Ectodermal cell (in vitro differentiated cells): ENCODE data around the gene CHRM1.
"Not testable (repeated sequence)": the region's sequence is repeated elsewhere in the genome, so short reads cannot be mapped to it uniquely, and the experiment has no call there.

Source experiments
- H3K27ac ChIP-seq: 2 replicates; pipeline ENCODE4 v1.7.0; 2013; ENCODE audit warnings: mild to moderate bottlenecking, low read depth, low read length; ENCODE audit not compliant: insufficient read depth, poor library complexity, severe bottlenecking
- H3K27me3 ChIP-seq: 2 replicates; pipeline ENCODE4 v1.7.0; 2013; ENCODE audit warnings: mild to moderate bottlenecking, low read length; ENCODE audit not compliant: insufficient read depth, control insufficient read depth, poor library complexity, severe bottlenecking
- H3K36me3 ChIP-seq: one replicate; pipeline ENCODE4 v1.7.0; 2013; ENCODE audit warnings: low read length; ENCODE audit not compliant: control insufficient read depth, insufficient read depth
- H3K4me1 ChIP-seq: one replicate; pipeline ENCODE4 v1.7.0; 2013; ENCODE audit warnings: low read length; ENCODE audit not compliant: control insufficient read depth, insufficient read depth
- H3K4me3 ChIP-seq: 2 replicates; pipeline ENCODE4 v1.7.0; 2013; ENCODE audit warnings: low read depth, low read length, control low read depth; ENCODE audit not compliant: insufficient read depth
- H3K9me3 ChIP-seq: 2 replicates; pipeline ENCODE4 v1.7.0; 2013; ENCODE audit warnings: mild to moderate bottlenecking, low read length, moderate library complexity; ENCODE audit not compliant: control insufficient read depth
- WGBS, 2 experiments: methylation state at CpG; one replicate each; pipeline ENCODE4 v1.1.7; 2013; ENCODE audit warnings: missing lambda C conversion rate in 2 of 2; 5-methylcytosine and 5-hydroxymethylcytosine counted together

Gene CHRM1

DNA sequence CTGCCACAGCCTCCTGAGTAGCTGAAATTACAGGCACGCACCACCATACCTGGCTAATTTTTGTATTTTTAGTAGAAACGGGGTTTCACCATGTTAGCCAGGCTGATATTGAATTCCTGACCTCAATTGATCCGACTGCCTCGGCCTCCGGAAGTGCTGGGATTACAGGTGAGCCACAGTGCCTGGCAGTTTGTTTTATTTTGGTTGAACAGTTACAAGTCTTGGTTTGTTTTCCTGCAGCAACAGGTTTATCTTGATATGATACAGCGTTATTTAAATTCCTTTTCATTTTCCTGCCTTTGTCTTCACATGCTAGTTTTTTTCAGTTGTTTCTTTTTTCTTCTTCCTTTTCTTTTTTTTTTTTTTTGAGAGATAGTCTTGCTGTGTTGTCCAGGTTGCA lies 44.5 kb downstream of the CHRM1 start:
- no peak overlapping the region for H3K27ac ChIP-seq
- peaks cover 12% of the 10 kb centered on the region for H3K36me3 ChIP-seq
- peaks cover 13% of the 10 kb centered on the region for H3K4me1 ChIP-seq
- H3K27me3 ChIP-seq, result no peaks in the 10 kb centered on the region
- no peak overlapping the region for H3K4me3 ChIP-seq
- WGBS, 2 experiments, result 93 to 98% methylated on average over 6 of the region's 6 CpGs
- H3K9me3 ChIP-seq, result no peaks in the 10 kb centered on the region

DNA sequence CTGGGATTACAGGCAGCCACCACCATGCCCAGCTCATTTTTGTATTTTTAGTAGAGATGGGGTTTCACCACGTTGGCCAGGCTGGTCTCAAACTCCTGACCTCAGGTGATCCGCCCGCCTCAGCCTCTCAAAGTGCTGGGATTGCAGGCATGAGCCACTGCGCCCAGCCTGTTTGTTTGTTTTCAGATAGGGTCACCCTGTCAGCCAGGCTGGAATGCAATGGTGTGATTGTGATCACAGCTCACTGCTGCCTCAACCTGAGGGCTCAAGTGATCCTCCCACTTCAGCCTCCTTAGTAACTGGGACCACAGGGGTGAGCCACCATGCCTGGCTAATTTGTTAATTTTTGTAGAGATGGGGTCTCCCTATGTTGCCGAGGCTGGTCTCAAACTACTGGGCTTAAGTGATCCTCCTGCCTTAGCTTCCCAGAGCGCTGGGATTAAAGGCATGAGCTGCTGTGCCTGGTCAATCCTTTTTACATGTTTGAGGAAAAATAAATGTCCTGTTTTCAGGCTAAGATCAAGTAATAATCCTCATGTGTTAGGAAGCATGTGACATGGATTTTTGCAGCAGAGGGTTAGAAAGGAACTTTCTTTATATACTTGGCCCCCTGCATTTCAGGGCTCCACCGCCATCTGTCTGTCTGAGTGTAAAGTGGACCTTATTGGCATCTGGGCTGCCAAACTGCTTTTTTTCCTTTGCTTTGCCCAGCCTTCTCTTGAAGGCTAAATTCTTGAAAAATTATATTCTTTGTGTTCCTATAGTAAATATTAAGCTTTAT lies 45.3 kb downstream of the CHRM1 start:
- H3K4me1 ChIP-seq, result peaks cover 13% of the 10 kb centered on the region
- H3K9me3 ChIP-seq, result no peaks in the 10 kb centered on the region
- H3K36me3 ChIP-seq, result peaks cover 12% of the 10 kb centered on the region
- WGBS, 2 experiments, result 87 to 93% methylated on average over 7 of the region's 7 CpGs
- H3K4me3 ChIP-seq, result no peak overlapping the region
- no peaks in the 10 kb centered on the region for H3K27me3 ChIP-seq
- H3K27ac ChIP-seq, result no peak overlapping the region

DNA sequence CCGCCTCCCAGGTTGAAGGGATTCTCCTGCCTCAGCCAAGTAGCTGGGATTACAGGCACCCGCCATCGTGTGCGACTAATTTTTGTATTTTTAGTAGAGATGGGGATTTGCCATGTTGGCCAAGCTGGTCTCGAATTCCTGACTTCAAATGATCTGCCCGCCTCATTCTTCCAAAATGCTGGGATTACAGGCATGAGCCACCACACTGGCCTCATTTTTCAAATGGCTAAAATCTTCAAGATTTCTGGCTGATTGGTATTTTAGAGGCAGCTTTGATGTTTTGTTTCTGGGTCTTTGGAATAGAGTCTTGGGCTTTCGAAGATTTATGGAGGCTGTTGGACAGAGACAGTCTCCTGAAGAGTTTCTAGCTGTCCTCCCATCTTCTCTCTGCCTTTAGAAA lies 46.3 kb downstream of the CHRM1 start:
- H3K27ac ChIP-seq, result no peak overlapping the region
- 91 to 93% methylated on average over 7 of the region's 7 CpGs for WGBS, 2 experiments
- H3K4me1 ChIP-seq, result peaks cover 8% of the 10 kb centered on the region
- no peak overlapping the region for H3K4me3 ChIP-seq
- no peaks in the 10 kb centered on the region for H3K9me3 ChIP-seq
- no peaks in the 10 kb centered on the region for H3K27me3 ChIP-seq
- peaks cover 12% of the 10 kb centered on the region for H3K36me3 ChIP-seq

DNA sequence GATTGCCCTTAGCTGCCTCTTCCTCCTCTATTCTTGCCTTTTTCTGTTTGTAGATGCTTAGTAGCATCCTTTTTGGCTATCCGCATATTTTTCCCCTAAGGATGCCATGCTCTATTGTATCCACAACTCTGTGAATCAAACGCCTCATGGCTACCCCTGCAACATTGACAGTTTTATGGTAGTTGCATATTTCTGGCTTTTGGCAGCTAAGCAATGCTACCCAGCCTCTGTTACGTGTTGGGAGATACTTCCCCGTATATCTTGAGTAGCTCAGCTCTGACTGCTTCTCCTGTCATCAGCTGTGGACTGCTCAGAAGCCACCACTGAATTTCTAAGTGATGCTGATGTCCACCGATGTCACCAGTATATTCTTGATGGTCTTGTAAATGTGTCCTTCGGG lies 55.5 kb downstream of the CHRM1 start:
- WGBS, 2 experiments, result 96 to 99% methylated on average over 6 of the region's 6 CpGs
- Histone ChIP-seq H3K27ac (no peak overlapping the region), H3K27me3 (no peaks in the 10 kb centered on the region), H3K4me1 (peaks cover 7% of the 10 kb centered on the region), H3K9me3 (no peaks in the 10 kb centered on the region), H3K36me3 (peaks cover 5% of the 10 kb centered on the region), H3K4me3 (no peak overlapping the region)

DNA sequence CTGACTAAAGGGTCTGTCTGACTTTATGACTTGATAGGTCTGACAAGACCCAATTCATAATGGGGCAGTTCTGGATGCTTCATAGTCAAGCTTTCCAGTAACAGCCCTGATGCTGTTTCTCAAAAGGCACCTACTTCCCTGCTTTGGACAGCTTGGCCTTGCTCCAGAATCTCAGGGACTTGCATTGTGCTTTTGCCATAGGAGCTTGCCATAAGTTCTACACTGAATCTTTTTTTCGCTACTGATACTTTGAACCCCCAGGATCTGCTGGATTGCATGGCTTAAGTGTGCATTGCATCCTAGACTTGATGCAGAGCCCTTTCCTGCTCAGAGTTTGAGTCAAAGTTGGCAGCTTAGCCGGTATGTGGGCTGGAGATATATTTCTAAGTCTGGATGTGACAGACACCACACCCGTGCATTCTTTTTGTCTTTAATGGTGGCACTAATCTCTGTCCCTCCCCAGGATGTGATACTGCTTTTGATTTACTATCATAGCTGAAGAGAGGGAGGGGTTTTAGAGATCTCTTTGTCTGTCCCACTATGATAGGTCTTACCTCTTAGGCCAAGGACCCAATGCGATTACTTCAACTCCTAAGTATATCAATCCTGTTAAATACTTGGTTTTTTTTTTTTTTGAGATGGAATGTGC lies 57.4 kb downstream of the CHRM1 start:
- no peak overlapping the region for H3K4me3 ChIP-seq
- no peak overlapping the region for H3K27ac ChIP-seq
- peaks cover 5% of the 10 kb centered on the region for H3K36me3 ChIP-seq
- H3K4me1 ChIP-seq, result peaks cover 7% of the 10 kb centered on the region
- H3K9me3 ChIP-seq, result no peaks in the 10 kb centered on the region
- 95% methylated on average over 3 to 4 of the region's 4 CpGs for WGBS, 2 experiments
- H3K27me3 ChIP-seq, result no peaks in the 10 kb centered on the region

DNA sequence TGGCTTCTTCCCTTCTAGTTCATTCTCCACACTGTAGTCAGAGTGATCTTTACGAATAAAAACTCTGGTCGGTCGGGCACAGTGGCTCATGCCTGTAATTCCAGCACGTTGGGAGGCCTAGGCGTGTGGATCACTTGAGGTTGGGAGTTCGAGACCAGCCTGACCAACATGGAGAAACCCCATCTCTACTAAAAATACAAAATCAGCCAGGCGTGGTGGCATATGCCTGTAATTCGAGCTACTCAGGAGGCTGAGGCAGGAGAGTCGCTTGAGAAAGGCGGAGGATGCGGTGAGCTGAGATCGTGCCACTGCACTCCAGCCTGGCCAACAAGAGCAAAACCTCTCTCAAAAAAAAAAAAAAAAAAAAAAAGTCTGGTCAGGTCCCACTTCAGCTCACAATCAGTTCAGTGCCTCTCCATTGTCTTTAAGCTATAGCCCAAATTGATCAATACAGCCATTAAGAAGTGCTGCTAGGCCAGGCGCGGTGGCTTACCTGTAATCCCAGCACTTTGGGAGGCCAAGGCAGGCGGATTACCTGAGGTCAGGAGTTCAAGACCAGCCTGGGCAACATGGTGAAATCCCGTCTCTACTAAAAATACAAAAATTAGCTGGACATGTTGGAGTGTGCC lies 59.5 kb downstream of the CHRM1 start:
- H3K27ac ChIP-seq, H3K9me3 ChIP-seq, H3K36me3 ChIP-seq, H3K27me3 ChIP-seq, H3K4me3 ChIP-seq: not testable (repeated sequence)
- WGBS, 2 experiments, result 84% methylated on average over 16 of the region's 16 CpGs
- peaks cover 15% of the 10 kb centered on the region for H3K4me1 ChIP-seq

DNA sequence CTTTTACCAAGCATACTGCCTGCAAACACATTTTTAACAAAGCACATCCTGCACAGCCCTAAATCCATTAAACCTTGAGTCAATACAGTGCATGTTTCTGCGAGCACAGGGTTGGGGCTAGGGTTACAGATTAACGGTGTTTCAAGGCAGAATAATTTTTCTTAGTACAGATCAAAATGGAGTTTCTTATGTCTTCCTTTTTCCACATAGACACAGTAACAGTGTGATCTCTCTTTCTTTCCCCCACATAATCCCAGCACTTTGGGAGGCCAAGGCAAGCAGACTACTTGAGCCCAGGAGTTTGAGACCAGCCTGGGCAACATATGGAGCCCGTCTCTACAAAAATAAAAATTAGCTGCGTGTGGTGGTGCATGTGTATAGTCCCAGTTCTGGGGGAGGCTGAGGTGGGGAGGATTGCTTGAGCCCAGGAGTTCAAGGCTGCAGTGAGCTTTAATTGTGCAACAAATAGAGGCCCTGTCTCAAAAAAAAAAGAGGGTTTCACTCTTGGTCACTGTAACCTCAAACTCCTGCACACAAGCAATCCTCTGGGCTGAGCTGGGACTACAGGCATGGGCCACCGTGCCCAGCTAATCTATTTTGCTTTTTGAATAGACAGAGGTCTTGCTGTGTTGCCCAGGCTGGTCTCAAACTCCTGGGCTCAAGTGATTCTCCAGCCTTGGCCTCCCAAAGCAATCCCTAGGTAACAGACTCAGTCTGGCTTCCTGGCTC lies 60.2 kb downstream of the CHRM1 start:
- H3K27me3 ChIP-seq, result no peaks in the 10 kb centered on the region
- H3K36me3 ChIP-seq, result no peaks in the 10 kb centered on the region
- WGBS, 2 experiments, result 89 to 94% methylated on average over 5 of the region's 5 CpGs
- H3K4me1 ChIP-seq, result peaks cover 15% of the 10 kb centered on the region
- no peak overlapping the region for H3K4me3 ChIP-seq
- no peaks in the 10 kb centered on the region for H3K9me3 ChIP-seq
- no peak overlapping the region for H3K27ac ChIP-seq

DNA sequence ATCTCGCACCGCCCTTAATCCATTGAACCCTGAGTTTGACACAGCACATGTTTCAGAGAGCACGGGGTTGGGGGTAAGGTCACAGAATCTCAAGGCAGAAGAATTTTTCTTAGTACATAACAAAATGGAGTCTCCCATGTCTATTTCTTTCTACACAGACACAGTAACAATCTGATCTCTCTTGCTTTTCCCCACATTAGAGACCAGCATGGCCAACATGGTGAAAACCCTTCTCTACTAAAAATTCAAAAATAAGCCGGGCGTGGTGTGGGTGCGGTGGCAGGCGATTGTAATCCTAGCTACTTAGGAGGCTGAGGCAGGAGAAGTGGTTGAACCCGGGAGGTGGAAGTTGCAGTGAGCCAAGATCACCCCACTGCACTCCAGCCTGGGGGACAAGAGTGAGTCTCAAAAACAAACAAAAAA lies 61.9 kb downstream of the CHRM1 start:
- 76 to 93% methylated on average over 6 to 8 of the region's 8 CpGs for WGBS, 2 experiments

More for the DNA sequence above, 61.9 kb downstream of the CHRM1 start:
- H3K4me3 ChIP-seq, H3K9me3 ChIP-seq, H3K27me3 ChIP-seq, H3K36me3 ChIP-seq: not testable (repeated sequence)
- H3K27ac ChIP-seq, result peak overlapping the region; percentile 17
- H3K4me1 ChIP-seq, result peaks cover 15% of the 10 kb centered on the region
